ENCODE measurements around the gene GOSR2. TPM values are rescaled to one million over a fixed set of nuclear protein-coding genes. Genes with fewer than 3 reads are reported as not detected.
A peak's percentile ranks its signal among the peaks of the same experiment; 100 is the strongest.

The GOSR2 gene
- total and polyA plus RNA-seq, 2 of the 13 experiments (the other 11 are each of a cell fraction or from before 2014, with no cell fraction given), result 61.5 to 63.9 TPM

DNA sequence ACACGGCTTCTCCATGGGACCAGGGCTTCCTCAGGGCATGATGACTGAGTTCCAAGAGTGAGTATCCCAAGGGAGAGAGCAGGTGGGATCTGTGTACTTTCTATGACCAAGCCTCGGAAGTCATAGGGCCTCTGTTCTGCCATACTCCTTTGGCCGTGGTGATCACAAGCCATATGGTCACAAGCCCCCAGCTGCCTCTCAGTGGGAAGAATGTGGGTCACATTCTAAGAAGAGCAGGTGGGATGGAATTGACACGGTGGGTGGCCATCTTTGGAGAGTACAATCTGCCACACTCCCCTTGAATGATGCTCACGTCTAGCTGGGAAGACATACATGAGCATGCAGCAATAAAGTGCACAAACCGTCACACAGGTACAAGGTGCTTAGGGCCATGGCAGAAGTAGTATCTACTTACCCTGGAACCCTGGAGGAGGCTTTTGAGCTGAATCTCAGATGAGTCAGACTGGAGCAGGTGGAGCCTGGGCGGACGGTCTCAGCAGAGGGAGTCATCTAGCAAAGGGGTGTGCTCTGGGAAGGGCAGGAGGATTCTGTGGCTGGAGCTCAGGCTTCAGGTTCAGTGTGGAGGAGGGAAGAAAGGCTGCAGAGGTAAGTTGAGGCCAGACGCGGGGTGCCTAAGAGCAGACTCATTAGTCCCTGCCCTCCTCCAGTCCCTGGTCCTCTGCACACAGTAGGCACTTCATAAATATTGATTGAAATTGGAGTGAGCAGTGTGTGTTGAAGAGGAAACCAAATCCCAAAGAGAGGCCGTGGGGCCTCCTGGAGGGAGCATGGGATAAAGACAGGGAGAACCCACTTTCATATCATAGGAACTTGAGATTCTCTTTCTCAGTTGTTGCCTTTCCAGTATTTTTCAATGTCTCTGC lies 26.6 kb downstream of the GOSR2 start:
- 93% methylated on average over 11 of the region's 11 CpGs for WGBS (ENCODE audit: low lambda C conversion rate)
- H3K36me3 ChIP-seq (replicated peaks in 1 of 2; ENCODE audit: control insufficient read depth in 1 of 2, insufficient read depth in 2 of 2, low read length in 2 of 2), result peaks cover 3 to 5% of the 10 kb centered on the region in 2 experiments; a peak in 3 of 5 replicates
- in situ Hi-C loops (cut with HindIII; ENCODE audit: extremely low pct_ligation_motif_present, low pct_unique_long_range_greater_than_20kb) (no loop called here), intact Hi-C loops (cut with micrococcal nuclease; ENCODE audit: unreplicated experiment) (no loop called here)
- FAIRE-seq (no peak), ATAC-seq (peak; percentile 2; the same call in 2 of the 3 replicates), DNase-seq (ENCODE audit: low spot score) (no peak)
- ChIA-PET CTCF (ENCODE audit: low intra/inter-chr PET ratio, low total read pairs) (no interaction called here), POLR2A (no interaction called here)
- H3K27me3 ChIP-seq (ENCODE audit: control insufficient read depth in 1 of 2, insufficient read depth in 2 of 2, low read length in 2 of 2), result no peaks in the 10 kb centered on the region
- H3K79me2 ChIP-seq (ENCODE audit: insufficient read depth, low read length), result no peaks in the 10 kb centered on the region
- no peak overlapping the region for H3K27ac ChIP-seq (ENCODE audit: extremely low read length, insufficient read depth, low read length)
- H3K4me1 ChIP-seq (ENCODE audit: insufficient read depth, low read length), result peaks cover 7% of the 10 kb centered on the region
- no TSS peak for BruUV-seq (replicated peaks)
- H2AFZ ChIP-seq (ENCODE audit: low read length), result no peak overlapping the region
- no peak overlapping the region for H3K4me3 ChIP-seq (replicated peaks in 1 of 3; ENCODE audit: insufficient read depth in 1 of 3, low read depth in 2 of 3, low read length in 3 of 3)
- H3K4me2 ChIP-seq (ENCODE audit: low read depth, low read length), result no peak overlapping the region
- no peak overlapping the region for H3K9ac ChIP-seq (ENCODE audit: insufficient read depth, low read depth, low read length)
- H3K9me3 ChIP-seq (ENCODE audit: low read length), result no peaks in the 10 kb centered on the region
- no peaks in the 10 kb centered on the region; the same call in 1 of the 2 replicates for H4K20me1 ChIP-seq (ENCODE audit: insufficient read depth, low read length)
- TF ChIP-seq, protein P1, sequence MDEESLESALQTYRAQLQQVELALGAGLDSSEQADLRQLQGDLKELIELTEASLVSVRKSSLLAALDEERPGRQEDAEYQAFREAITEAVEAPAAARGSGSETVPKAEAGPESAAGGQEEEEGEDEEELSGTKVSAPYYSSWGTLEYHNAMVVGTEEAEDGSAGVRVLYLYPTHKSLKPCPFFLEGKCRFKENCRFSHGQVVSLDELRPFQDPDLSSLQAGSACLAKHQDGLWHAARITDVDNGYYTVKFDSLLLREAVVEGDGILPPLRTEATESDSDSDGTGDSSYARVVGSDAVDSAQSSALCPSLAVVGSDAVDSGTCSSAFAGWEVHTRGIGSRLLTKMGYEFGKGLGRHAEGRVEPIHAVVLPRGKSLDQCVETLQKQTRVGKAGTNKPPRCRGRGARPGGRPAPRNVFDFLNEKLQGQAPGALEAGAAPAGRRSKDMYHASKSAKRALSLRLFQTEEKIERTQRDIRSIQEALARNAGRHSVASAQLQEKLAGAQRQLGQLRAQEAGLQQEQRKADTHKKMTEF (CRISPR knock-in tag; IDR thresholded peaks at IDR 0.05), result no peak
- TF ChIP-seq ZNF792 (CRISPR knock-in tag; IDR thresholded peaks at IDR 0.05), result no peak
- TF ChIP-seq POLR2G (IDR thresholded peaks at IDR 0.05; ENCODE audit: low read depth, low read length), result peak; percentile 40; the same call in 1 of the 2 replicates
- TF ChIP-seq ARNTL (CRISPR knock-in tag; IDR thresholded peaks at IDR 0.05), result no peak
- TF ChIP-seq ZKSCAN1 (IDR thresholded peaks at IDR 0.05; ENCODE audit: low read length), result peak; percentile 90
- TF ChIP-seq POLR2A (IDR thresholded peaks at IDR 0.05; ENCODE audit: insufficient read depth in 1 of 2, low read depth in 2 of 2, low read length in 2 of 2), result peak in 1 of 2 experiments; percentile 40; a peak in 1 of 4 replicates

Data from HepG2 (cell line).